Astrocyte of the spinal cord (primary cell): Measurements from ENCODE around the gene SEC22C.
A peak's percentile ranks its signal among the peaks of the same experiment; 100 is the strongest.

Source experiments
- DNase-seq: peaks from one replicate; pipeline ENCODE4 v3.0.0; 2011; ENCODE audit warnings: low read depth, low spot score
- H3K4me3 ChIP-seq: 2 replicates; pipeline ENCODE4 v1.5.1; 2011; ENCODE audit warnings: low read depth, mild to moderate bottlenecking, low read length, moderate library complexity
- in situ Hi-C: cut with HindIII; loops from 2 replicates; pipeline ENCODE4 v1.10.0; 2017; ENCODE audit warnings: low sequenced_read_pairs
- TF ChIP-seq, protein P1 (sequence below): IDR thresholded peaks from 2 replicates; pipeline ENCODE4 v1.5.1; 2012; ENCODE audit warnings: low read depth, mild to moderate bottlenecking, low read length, inconsistent platforms

The SEC22C gene

DNA sequence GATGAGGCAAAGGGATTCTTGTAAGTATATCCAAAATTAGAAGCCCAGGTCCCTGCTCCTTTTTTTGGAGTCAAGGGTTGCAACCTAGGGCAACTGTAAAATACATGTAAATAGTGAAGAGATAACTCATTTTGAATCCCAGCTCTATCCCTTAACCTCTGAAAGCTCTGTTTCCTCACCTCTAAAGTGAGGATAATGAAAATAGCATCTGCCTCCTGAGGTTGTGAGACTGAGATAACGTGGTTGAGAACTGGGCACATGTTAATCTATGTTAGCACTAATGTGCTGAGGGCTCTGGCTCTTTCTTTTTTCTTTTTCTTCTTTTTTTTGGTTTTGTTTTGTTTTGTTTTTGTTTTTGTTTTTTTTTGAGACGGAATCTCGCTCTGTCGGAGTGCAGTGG is 13.9 kb upstream of the SEC22C start:
- TF ChIP-seq, protein P1, sequence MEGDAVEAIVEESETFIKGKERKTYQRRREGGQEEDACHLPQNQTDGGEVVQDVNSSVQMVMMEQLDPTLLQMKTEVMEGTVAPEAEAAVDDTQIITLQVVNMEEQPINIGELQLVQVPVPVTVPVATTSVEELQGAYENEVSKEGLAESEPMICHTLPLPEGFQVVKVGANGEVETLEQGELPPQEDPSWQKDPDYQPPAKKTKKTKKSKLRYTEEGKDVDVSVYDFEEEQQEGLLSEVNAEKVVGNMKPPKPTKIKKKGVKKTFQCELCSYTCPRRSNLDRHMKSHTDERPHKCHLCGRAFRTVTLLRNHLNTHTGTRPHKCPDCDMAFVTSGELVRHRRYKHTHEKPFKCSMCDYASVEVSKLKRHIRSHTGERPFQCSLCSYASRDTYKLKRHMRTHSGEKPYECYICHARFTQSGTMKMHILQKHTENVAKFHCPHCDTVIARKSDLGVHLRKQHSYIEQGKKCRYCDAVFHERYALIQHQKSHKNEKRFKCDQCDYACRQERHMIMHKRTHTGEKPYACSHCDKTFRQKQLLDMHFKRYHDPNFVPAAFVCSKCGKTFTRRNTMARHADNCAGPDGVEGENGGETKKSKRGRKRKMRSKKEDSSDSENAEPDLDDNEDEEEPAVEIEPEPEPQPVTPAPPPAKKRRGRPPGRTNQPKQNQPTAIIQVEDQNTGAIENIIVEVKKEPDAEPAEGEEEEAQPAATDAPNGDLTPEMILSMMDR = no peak
- H3K4me3 ChIP-seq = no peak overlapping the region
- no peak for DNase-seq

DNA sequence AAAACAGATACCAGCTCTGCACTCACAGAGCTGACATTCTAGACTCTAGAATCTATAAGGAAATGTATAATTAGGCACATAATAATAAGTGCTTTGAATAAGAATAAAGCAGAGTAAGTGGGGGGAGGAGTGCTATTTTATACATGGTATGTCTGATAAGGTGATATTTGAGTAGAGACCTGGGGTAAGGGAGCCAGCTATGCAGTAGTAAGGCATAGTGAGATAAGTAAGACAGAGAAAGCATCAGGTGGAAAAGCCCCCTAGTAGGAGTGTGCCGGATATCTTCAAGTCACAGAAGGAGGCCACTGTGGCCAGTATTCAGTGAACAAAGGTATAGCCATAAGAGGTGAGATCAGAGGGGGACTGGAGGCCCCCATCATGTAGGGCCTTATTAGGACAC is 11.9 kb upstream of the SEC22C start:
- TF ChIP-seq, protein P1 = no peak
- DNase-seq = no peak
- in situ Hi-C loops = no loop called here
- H3K4me3 ChIP-seq = no peak overlapping the region

More for the DNA sequence above, 13.9 kb upstream of the SEC22C start:
- in situ Hi-C loops = no loop called here

DNA sequence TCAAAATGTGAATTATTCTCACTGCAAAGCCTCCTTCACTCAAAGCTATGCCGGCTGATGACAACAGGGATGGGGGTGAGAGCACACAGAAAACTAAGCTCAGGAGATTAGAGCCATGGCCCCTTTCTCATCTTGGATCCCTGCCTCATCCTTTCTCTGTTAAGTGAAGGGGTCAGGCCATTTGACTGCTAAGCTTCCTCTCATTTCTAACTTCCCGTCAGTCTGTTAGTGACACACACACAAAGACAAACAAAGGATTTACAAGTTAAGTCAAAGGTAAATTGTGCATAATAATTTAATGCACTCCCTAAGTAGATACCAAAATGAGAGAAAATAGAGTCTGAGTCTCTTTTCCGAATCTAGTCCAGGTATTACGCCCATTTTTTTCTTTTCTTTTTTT is 10.0 kb upstream of the SEC22C start:
- in situ Hi-C loops = no loop called here
- TF ChIP-seq, protein P1 = no peak
- H3K4me3 ChIP-seq = peak overlapping the region; percentile 68

DNA sequence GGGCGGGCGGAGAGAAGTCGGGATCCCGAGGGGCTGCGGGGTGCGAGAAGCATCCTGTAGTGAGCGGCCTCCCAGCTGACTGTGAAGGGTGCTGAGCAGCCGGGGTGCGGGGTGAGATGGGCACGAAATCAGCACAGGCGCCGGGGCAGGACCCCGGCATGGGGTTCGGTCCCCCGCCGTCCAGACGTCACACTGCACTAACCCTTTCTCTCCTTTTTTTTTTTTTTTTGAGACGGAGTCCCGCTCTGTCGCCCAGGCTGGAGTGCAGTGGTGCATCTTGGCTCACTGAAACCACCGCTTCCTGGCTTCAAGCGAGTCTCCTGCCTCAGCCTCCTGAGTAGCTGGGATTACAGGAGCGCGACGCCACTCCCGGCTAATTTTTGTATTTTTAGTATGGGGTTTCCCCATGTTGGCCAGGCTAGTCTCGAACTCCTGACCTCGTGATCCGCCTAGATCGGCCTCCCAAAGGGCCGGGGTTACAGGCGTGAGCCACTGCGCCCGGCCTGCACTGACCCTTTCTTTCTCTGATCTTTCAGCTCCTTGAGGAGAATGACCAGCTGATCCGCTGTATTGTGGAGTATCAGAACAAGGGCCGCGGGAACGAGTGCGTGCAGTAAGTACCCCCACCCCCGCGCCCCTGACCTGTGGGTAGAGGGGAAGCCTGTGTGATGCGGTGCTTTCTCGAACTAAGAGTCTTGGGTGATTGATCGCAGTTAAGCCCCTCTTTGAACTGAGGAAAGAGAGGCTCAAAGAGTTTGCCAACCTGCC is 9.4 kb upstream of the SEC22C start:
- in situ Hi-C loops = no loop called here
- no peak for DNase-seq

More for the DNA sequence above, 10.0 kb upstream of the SEC22C start:
- DNase-seq = no peak

DNA sequence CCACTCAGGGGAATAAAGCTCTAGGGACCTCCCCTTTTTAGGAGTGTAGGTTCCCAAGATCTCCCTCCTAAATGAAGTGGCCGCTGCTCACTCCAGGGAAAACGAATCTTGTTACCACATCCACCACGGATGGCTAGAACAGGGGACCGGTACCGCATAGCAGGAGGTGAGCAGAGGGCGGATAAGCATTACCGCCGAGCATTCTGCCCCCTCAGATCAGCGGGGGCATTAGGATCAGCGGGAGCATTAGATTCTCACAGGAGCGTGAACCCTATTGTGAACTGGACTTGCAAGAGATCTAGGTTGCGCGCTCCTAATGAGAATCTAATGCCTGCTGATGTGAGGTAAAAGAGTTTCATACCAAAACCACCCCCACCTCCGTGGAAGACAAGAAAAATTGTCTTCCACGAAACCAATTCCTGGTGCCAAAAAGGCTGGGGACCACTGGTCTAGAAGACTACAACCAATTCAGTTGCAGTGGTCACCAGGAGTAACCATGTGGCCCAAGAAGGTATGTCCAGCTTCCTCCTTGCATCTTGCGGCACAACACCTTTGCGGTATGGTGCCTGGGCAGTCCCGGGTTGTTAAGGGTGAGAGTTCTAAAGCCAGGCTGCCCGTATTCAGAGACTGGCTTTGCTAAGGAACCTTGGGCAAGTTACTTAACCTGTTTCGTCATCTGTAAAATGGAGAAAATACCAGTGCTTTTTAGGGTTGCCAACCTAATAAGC is 7.8 kb upstream of the SEC22C start:
- no peak for DNase-seq
- TF ChIP-seq, protein P1 = no peak
- in situ Hi-C loops = no loop called here
- no peak overlapping the region for H3K4me3 ChIP-seq

More for the DNA sequence above, 9.4 kb upstream of the SEC22C start:
- TF ChIP-seq, protein P1 = no peak
- H3K4me3 ChIP-seq = peak overlapping the region; percentile 68

DNA sequence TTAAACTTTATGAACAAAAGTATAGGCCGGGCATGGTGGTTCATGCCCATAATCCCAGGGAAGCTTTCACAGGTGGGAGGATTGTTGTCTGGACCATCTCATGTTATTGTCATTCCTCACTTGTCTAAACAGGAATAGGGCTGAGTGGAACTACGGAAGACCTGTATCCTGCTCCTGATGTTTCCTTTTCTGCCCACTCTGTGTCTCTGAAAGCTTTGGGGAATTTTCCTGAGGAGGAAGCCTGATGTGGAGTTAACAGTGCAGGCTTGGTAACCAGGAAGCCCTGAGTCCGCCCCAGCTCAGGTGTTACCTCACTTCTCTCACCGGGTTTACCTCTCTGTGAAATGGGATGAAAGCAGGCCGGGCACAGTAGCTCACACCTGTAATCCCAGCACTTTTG is 6.9 kb upstream of the SEC22C start:
- in situ Hi-C loops = no loop called here
- no peak overlapping the region for H3K4me3 ChIP-seq
- no peak for DNase-seq
- TF ChIP-seq, protein P1 = no peak
